DND-41 (cell line): ENCODE results near the gene SCAF8.

Experiments used
- ATAC-seq: fragments of 200-7000 bp; cut with Tn5 transposase; 3 replicates; pipeline ENCODE4 v1.9.1; 2021; ENCODE audit warnings: low read depth; ENCODE audit not compliant: insufficient read depth
- DNase-seq: peaks from one replicate; pipeline ENCODE4 v3.0.0-alpha.2; 2020
- H2AFZ ChIP-seq: 2 replicates; pipeline ENCODE4 v1.6.0; 2012; ENCODE audit warnings: low read depth, low read length
- H3K27ac ChIP-seq: 2 replicates; pipeline ENCODE4 v1.5.1; 2012; ENCODE audit warnings: low read length, inconsistent platforms
- H3K27me3 ChIP-seq: fragments of 200-600 bp; sonication (generic); 2 replicates; pipeline ENCODE4 v1.6.0; 2012; ENCODE audit warnings: low read length, mild to moderate bottlenecking, inconsistent platforms; ENCODE audit not compliant: insufficient read depth, poor library complexity
- H3K36me3 ChIP-seq: 2 replicates; pipeline ENCODE4 v1.5.1; 2012; ENCODE audit warnings: low read length, inconsistent platforms; ENCODE audit not compliant: insufficient read depth
- H3K4me1 ChIP-seq: 2 replicates; pipeline ENCODE4 v1.5.1; 2012; ENCODE audit warnings: mild to moderate bottlenecking, low read length; ENCODE audit not compliant: insufficient read depth
- H3K4me2 ChIP-seq: 2 replicates; pipeline ENCODE4 v1.6.0; 2012; ENCODE audit warnings: mild to moderate bottlenecking, moderate library complexity, low read length, inconsistent platforms; ENCODE audit not compliant: insufficient read depth
- H3K4me3 ChIP-seq, 2 experiments: fragments of 200-600 bp in 1 of 2; shearing (Covaris generic) in 1 of 2; 2 replicates each; pipeline ENCODE4 v1.5.1; 2012 to 2016; ENCODE audit warnings: inconsistent platforms in 2 of 2, low read length in 2 of 2, mild to moderate bottlenecking in 2 of 2, low read depth in 1 of 2, moderate library complexity in 1 of 2
- H3K79me2 ChIP-seq: 2 replicates; pipeline ENCODE4 v1.6.0; 2012; ENCODE audit warnings: low read length, inconsistent platforms; ENCODE audit not compliant: insufficient read depth
- H3K9ac ChIP-seq: 2 replicates; pipeline ENCODE4 v1.6.0; 2012; ENCODE audit warnings: low read depth, mild to moderate bottlenecking, inconsistent platforms, low read length, moderate library complexity
- H3K9me3 ChIP-seq: 2 replicates; pipeline ENCODE4 v1.5.1; 2012; ENCODE audit warnings: low read length, moderate library complexity, mild to moderate bottlenecking, inconsistent platforms; ENCODE audit not compliant: insufficient read depth, severe bottlenecking
- H4K20me1 ChIP-seq: 2 replicates; pipeline ENCODE4 v1.6.0; 2012; ENCODE audit warnings: low read length; ENCODE audit not compliant: insufficient read depth
- EZH2 ChIP-seq: IDR thresholded peaks from 3 replicates; pipeline ENCODE4 v1.6.1; 2012; ENCODE audit warnings: borderline replicate concordance, low read depth, mild to moderate bottlenecking, moderate library complexity, low read length, inconsistent platforms; ENCODE audit not compliant: severe bottlenecking
- TF ChIP-seq, protein P1 (sequence below): IDR thresholded peaks from 2 replicates; pipeline ENCODE4 v1.5.1; 2012; ENCODE audit warnings: borderline replicate concordance, low read length, moderate library complexity, mild to moderate bottlenecking; ENCODE audit not compliant: poor library complexity, severe bottlenecking; ENCODE audit errors: extremely low read depth

Gene SCAF8

DNA sequence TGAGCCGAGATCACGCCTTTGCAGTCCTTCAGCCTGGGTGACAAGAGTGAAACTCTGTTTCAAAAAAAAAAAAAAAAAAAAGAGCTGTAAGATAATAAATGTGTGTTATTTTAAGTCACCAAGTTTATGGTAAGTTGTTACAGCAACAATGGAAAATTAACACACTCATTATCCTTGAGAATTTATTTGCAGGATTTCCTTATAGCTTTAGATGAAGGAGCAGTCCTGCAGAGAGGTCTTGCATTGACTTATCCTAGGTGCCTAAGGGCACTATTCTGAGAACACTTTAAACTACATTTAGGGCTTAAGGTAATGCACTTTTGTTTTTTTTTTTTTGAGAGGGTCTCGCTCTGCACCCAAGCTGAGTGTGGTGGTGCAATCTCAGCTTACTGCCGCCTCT is 13.8 kb upstream of the SCAF8 start:
- Histone ChIP-seq H3K36me3 (no peaks in the 10 kb centered on the region), H3K27ac (no peak overlapping the region), H3K9me3 (peaks cover 2% of the 10 kb centered on the region), H3K9ac (no peak overlapping the region), H3K4me3 (no peak overlapping the region), H3K4me2 (no peak overlapping the region), H3K27me3 (no peaks in the 10 kb centered on the region), H3K79me2 (no peaks in the 10 kb centered on the region), H2AFZ (no peak overlapping the region), H4K20me1 (no peaks in the 10 kb centered on the region), H3K4me1 (no peaks in the 10 kb centered on the region)
- ATAC-seq (no peak), DNase-seq (no peak)
- TF ChIP-seq, protein P1, sequence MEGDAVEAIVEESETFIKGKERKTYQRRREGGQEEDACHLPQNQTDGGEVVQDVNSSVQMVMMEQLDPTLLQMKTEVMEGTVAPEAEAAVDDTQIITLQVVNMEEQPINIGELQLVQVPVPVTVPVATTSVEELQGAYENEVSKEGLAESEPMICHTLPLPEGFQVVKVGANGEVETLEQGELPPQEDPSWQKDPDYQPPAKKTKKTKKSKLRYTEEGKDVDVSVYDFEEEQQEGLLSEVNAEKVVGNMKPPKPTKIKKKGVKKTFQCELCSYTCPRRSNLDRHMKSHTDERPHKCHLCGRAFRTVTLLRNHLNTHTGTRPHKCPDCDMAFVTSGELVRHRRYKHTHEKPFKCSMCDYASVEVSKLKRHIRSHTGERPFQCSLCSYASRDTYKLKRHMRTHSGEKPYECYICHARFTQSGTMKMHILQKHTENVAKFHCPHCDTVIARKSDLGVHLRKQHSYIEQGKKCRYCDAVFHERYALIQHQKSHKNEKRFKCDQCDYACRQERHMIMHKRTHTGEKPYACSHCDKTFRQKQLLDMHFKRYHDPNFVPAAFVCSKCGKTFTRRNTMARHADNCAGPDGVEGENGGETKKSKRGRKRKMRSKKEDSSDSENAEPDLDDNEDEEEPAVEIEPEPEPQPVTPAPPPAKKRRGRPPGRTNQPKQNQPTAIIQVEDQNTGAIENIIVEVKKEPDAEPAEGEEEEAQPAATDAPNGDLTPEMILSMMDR: no peak
- TF ChIP-seq EZH2: no peak

DNA sequence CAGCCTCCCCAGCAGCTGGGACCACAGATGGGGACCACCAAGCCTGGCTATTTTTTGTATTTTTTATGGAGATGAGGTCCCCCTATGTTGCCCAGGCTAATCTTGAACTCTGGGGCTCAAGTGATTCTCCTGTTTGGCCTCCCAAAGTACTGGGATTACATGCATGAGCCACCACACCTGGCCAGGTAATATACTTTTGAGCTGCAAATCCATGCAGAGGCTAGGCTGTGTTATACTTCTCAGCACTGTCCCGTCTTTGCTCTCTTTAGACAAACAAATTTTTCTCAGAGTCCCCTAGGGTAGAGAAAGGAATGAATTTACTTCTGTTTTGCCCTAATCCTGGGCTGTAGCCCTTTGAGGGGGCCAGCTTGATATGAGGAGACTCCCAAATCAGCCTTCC is 13.4 kb upstream of the SCAF8 start:
- Histone ChIP-seq H3K79me2 (no peaks in the 10 kb centered on the region), H3K9ac (no peak overlapping the region), H3K4me2 (no peak overlapping the region), H3K4me3 (no peak overlapping the region), H3K9me3 (peaks cover 2% of the 10 kb centered on the region), H2AFZ (no peak overlapping the region), H3K27me3 (no peaks in the 10 kb centered on the region), H4K20me1 (no peaks in the 10 kb centered on the region), H3K36me3 (no peaks in the 10 kb centered on the region), H3K4me1 (no peaks in the 10 kb centered on the region), H3K27ac (no peak overlapping the region)
- ATAC-seq: no peak
- no peak for DNase-seq
- TF ChIP-seq, protein P1: no peak
- TF ChIP-seq EZH2: no peak

DNA sequence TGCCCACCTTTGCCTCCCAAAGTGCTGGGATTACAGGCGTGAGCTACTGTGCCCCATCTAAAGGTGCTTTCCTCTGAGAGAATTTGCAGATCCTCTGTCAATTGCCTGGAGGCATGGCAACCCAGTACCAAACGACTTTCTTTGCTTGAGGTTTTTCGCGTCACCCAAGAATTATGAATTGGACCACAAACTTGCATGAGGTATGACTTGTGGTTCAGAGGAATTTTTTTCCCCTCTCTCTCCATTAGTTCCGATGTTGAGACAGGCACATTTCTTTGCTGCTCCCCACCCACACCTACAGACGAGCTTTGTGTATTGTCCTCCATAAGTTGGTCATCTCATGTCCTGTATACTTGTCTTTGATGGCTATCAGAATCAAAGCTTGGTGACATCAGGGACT is 11.8 kb upstream of the SCAF8 start:
- Histone ChIP-seq H3K4me1 (no peaks in the 10 kb centered on the region), H3K9me3 (peaks cover 2% of the 10 kb centered on the region), H2AFZ (no peak overlapping the region), H3K4me3 (no peak overlapping the region), H3K79me2 (no peaks in the 10 kb centered on the region), H4K20me1 (no peaks in the 10 kb centered on the region), H3K9ac (no peak overlapping the region), H3K27me3 (no peaks in the 10 kb centered on the region), H3K4me2 (no peak overlapping the region), H3K27ac (no peak overlapping the region), H3K36me3 (no peaks in the 10 kb centered on the region)
- ATAC-seq: no peak
- TF ChIP-seq EZH2: no peak
- TF ChIP-seq, protein P1: no peak
- DNase-seq: no peak

DNA sequence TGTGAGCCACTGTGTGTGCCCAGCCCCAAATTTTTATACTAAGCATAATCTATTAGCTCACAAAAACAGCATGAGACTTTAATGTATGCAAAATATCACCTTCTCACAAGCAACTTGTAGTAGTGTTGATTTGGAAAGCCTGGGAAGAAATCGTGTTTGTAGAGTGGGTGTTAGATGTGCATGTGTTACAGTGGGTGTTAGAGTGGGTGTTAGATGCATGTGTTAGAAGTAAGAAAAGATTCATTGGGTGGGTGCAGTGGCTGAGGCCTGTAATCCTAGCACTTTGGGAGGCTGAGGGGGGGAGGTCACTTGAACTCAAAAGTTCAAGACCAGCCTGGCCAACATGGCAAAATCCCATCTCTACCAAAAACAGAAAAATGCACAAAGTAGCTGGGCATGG is 6.3 kb upstream of the SCAF8 start:
- H3K79me2 ChIP-seq: no peaks in the 10 kb centered on the region
- no peaks in the 10 kb centered on the region for H4K20me1 ChIP-seq
- H3K9ac ChIP-seq: no peak overlapping the region
- no peak overlapping the region for H3K27ac ChIP-seq
- no peaks in the 10 kb centered on the region for H3K27me3 ChIP-seq
- no peaks in the 10 kb centered on the region for H3K9me3 ChIP-seq
- H2AFZ ChIP-seq: no peak overlapping the region
- peaks cover 3% of the 10 kb centered on the region for H3K4me1 ChIP-seq
- no peak overlapping the region for H3K4me2 ChIP-seq
- H3K36me3 ChIP-seq: no peaks in the 10 kb centered on the region
- H3K4me3 ChIP-seq: no peak overlapping the region
- ATAC-seq (no peak), DNase-seq (no peak)
- TF ChIP-seq EZH2: no peak
- TF ChIP-seq, protein P1: no peak
